Measurements from ENCODE around the gene LGMN. TPM values are rescaled to one million over a fixed set of nuclear protein-coding genes. Genes with fewer than 3 reads are reported as not detected.

Gene LGMN
- total RNA-seq, 1 donor from 2014 or later, result 52.5 TPM

GRCh38 chr14:92679246-92679645, 69.2 kb downstream of the LGMN start:
- Mint-ChIP-seq H3K36me3 (peaks cover 18% of the 10 kb centered on the region), H3K27me3 (ENCODE audit: low read depth) (no peaks in the 10 kb centered on the region), H3K4me3 (no peak overlapping the region), H3K4me1 (no peaks in the 10 kb centered on the region), H3K27ac (no peak overlapping the region), H3K9me3 (no peaks in the 10 kb centered on the region)
- no peak for DNase-seq (ENCODE audit: low spot score in 2 of 2, unreplicated experiment in 2 of 2)
- no peak for TF ChIP-seq CTCF (IDR thresholded peaks at IDR 0.05; ENCODE audit: unreplicated experiment)

GRCh38 chr14:92678766-92679165, 69.7 kb downstream of the LGMN start:
- H3K4me1 Mint-ChIP-seq, result no peaks in the 10 kb centered on the region
- H3K27me3 Mint-ChIP-seq (ENCODE audit: low read depth), result no peaks in the 10 kb centered on the region
- H3K27ac Mint-ChIP-seq, result no peak overlapping the region
- DNase-seq (ENCODE audit: low spot score in 2 of 2, unreplicated experiment in 2 of 2), result no peak
- no peak overlapping the region for H3K4me3 Mint-ChIP-seq
- no peaks in the 10 kb centered on the region for H3K9me3 Mint-ChIP-seq
- TF ChIP-seq CTCF (IDR thresholded peaks at IDR 0.05; ENCODE audit: unreplicated experiment), result no peak
- peaks cover 18% of the 10 kb centered on the region for H3K36me3 Mint-ChIP-seq

DNA sequence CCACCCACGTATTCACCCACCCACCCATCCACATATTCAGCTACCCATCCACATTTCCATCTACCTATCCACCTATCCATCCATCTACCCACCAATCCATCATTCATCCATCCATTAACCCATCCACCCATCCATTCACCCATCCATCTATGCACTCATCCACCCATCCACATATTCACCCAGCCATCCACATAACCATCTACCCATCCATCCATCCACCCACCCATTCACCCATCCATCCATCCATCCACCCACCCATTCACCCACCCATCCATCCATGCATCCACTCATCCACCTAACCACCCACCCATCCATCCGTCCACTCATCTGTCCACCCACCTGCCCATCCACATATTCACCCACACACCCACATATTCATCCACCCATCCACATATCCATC, 70.5 kb downstream of the LGMN start:
- no peak for TF ChIP-seq CTCF (IDR thresholded peaks at IDR 0.05; ENCODE audit: unreplicated experiment)
- Mint-ChIP-seq H3K4me3 (no peak overlapping the region), H3K27me3 (ENCODE audit: low read depth) (no peaks in the 10 kb centered on the region), H3K4me1 (no peaks in the 10 kb centered on the region), H3K9me3 (no peaks in the 10 kb centered on the region), H3K36me3 (peaks cover 18% of the 10 kb centered on the region), H3K27ac (no peak overlapping the region)
- DNase-seq (ENCODE audit: low spot score in 2 of 2, unreplicated experiment in 2 of 2), result no peak

DNA sequence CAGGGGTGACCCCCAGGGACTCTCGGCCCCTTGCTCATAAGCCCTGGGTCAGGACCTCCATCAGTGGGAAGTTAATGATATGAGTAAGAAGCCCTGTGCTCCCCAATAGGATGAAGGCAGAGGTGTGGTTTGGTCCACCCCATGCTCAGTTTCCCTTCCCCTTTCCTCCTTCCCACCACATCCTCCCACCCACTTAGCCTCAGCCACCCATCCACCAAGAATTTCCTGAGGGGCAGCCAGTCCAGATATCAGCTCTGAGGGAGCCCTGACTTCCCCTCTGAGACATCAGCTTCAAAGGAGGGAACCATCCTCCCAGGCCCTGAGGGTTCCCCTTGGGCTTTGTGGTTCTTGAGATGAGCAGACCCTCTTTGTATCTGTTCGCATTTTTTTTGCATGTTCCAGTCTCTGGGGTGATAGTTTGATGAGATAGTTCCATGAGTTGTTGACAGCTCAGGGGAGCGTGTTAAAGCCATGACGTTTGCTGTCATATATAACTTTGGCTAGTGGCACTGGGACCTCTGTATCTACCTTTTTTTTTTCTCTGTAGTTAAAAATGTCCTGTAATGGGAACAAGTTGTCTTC, 71.2 kb downstream of the LGMN start:
- no peak for DNase-seq (ENCODE audit: low spot score in 2 of 2, unreplicated experiment in 2 of 2)

DNA sequence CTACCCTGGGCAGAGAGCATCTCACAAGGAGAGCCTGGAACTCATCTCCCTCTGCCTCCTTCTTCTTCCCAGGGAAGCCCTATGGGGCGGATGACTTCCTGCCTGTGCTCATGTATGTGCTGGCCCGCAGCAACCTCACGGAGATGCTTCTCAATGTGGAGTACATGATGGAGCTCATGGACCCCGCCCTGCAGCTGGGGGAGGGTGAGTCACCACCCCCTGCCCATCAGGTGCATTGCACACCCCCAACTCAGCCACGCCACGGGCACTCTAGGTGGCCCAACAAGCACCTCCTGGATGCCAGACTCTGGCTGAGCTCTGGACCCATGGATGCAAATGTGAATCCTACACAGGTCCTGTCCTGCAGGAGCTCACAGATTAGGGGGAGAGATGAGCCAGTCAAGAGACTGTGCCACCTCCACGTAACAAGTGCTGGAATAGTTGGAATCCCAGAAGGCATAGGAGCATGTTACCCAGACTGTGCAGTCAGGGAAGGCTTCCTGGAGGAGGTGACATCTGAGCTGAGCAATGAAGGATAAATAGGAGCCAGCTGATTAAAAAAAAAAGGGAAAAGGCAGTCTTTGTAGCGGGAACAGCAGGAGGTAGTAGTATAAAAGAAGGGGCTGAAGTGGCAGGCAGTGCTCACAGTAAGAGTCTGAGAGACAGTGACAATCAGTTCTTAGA, 71.9 kb downstream of the LGMN start:
- no peak for TF ChIP-seq CTCF (IDR thresholded peaks at IDR 0.05; ENCODE audit: unreplicated experiment)
- H3K27me3 Mint-ChIP-seq (ENCODE audit: low read depth), result no peaks in the 10 kb centered on the region
- no peaks in the 10 kb centered on the region for H3K9me3 Mint-ChIP-seq
- no peak overlapping the region for H3K4me3 Mint-ChIP-seq
- no peaks in the 10 kb centered on the region for H3K4me1 Mint-ChIP-seq
- H3K36me3 Mint-ChIP-seq, result peaks cover 18% of the 10 kb centered on the region
- H3K27ac Mint-ChIP-seq, result no peak overlapping the region
- no peak for DNase-seq (ENCODE audit: low spot score in 2 of 2, unreplicated experiment in 2 of 2)

More for the DNA sequence above, 71.2 kb downstream of the LGMN start:
- Mint-ChIP-seq H3K4me1 (no peaks in the 10 kb centered on the region), H3K36me3 (peaks cover 18% of the 10 kb centered on the region), H3K4me3 (no peak overlapping the region), H3K9me3 (no peaks in the 10 kb centered on the region), H3K27ac (no peak overlapping the region), H3K27me3 (ENCODE audit: low read depth) (no peaks in the 10 kb centered on the region)
- no peak for TF ChIP-seq CTCF (IDR thresholded peaks at IDR 0.05; ENCODE audit: unreplicated experiment)

Measured in mesothelial cell of epicardium (in vitro differentiated cells).